Esophagus squamous epithelium (tissue), 5 donors: ENCODE measurements around the gene NR6A1. TPM values are rescaled to one million over a fixed set of nuclear protein-coding genes. Genes with fewer than 3 reads are reported as not detected.
A peak's percentile ranks its signal among the peaks of the same experiment; 100 is the strongest.

Source experiments
- DNase-seq: peaks from one replicate; lab custom pipeline; 2025; lab: John Stamatoyannopoulos, UW
- H3K27ac ChIP-seq, 4 donors: fragments of 200-600 bp; sonication (generic); one replicate each; pipeline ENCODE4 v1.5.1; 2016 to 2019; ENCODE audit warnings: mild to moderate bottlenecking in 1 of 4
- H3K27me3 ChIP-seq, 4 donors: fragments of 200-600 bp; sonication (generic); 1 replicate in 3 of 4; 2 replicates in 1 of 4; pipeline versions ENCODE4 v1.5.1 to v1.6.0; 2017 to 2021; ENCODE audit warnings: antibody characterized with exemption in 1 of 4
- H3K36me3 ChIP-seq, 3 donors: fragments of 200-600 bp; sonication (generic); one replicate each; pipeline ENCODE4 v1.5.1; 2016 to 2019
- H3K4me1 ChIP-seq, 3 donors: fragments of 200-600 bp; sonication (generic); one replicate each; pipeline ENCODE4 v1.5.1; 2017 to 2019
- H3K4me3 ChIP-seq, 4 donors: fragments of 200-600 bp; sonication (generic); 1 replicate in 3 of 4; 2 replicates in 1 of 4; pipeline ENCODE4 v1.5.1; 2016 to 2019; ENCODE audit warnings: mild to moderate bottlenecking in 2 of 4, moderate library complexity in 1 of 4
- H3K9me3 ChIP-seq, 3 donors: fragments of 200-600 bp; sonication (generic); one replicate each; pipeline ENCODE4 v1.5.1; 2016 to 2019
- CTCF ChIP-seq, 6 experiments: fragments of 450-650 bp in 4 of 6; fragments of 200-600 bp in 2 of 6; sonication (generic) in 2 of 6; IDR thresholded peaks; one replicate each; pipeline ENCODE4 v1.5.1; 2016 to 2019; ENCODE audit warnings: antibody characterized with exemption in 6 of 6, mild to moderate bottlenecking in 4 of 6, moderate library complexity in 4 of 6
- POLR2A ChIP-seq, 4 donors: fragments of 450-650 bp; IDR thresholded peaks; one replicate each; pipeline ENCODE4 v1.6.1; 2017; ENCODE audit warnings: antibody characterized with exemption in 4 of 4, mild to moderate bottlenecking in 4 of 4, moderate library complexity in 3 of 4
- WGBS, 2 donors: methylation state at CpG; one replicate each; pipeline ENCODE4 v1.1.5; 2018; 5-methylcytosine and 5-hydroxymethylcytosine counted together
- intact Hi-C: fragments of 100-400 bp; cut with DNase I; formaldehyde crosslinking; loops from one replicate; pipeline ENCODE4 v1.15.0; 2022
- total RNA-seq, 4 donors: library from RNA; depleted of rRNA; stranded (reverse); fragments of >200 nt; gene quantifications; one replicate each; pipeline ENCODE4 v1.1.0, GENCODE V29; 2016
- donor health status: DM: yes; HTN: yes; CAD: no.

Gene NR6A1
- total RNA-seq, 4 donors from 2014 or later: 1.9 to 4.0 (median 2.7) TPM

DNA sequence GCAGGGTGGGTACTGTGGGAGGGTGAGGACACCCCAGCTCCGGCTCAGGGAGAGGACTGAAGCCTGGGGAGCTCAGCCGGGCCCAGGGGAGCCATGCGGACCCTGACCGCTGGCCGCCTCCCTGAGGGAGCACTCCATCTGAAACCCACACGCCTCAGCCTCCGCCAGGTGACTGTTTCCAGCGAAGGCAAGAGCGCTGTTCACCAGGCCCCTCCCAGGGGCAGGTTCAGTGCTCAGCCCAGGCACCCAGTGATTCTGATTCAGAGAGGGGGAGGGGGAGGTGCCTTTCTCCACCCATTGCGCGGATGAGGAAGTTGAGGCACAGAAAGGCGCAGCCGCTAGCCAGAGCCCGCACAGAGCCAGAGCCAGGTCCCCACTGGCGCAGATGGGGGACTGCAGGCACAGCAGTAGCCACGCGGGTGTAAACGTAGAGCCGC lies 293.9 kb downstream of the NR6A1 start:
- intact Hi-C loops: no loop called here
- peaks cover 2 to 90% (median 6%) of the 10 kb centered on the region in 4 donors for H3K27me3 ChIP-seq
- H3K4me1 ChIP-seq: peaks cover 0 to 11% (median 8%) of the 10 kb centered on the region in 3 donors
- TF ChIP-seq POLR2A (IDR thresholded peaks at IDR 0.05): no peak
- no peaks in the 10 kb centered on the region for H3K36me3 ChIP-seq
- peak overlapping the region in 2 of 4 donors; percentile 13 to 28 for H3K4me3 ChIP-seq
- no peaks in the 10 kb centered on the region for H3K9me3 ChIP-seq
- WGBS, 2 donors: no CpG with 5 or more reads among the region's 19 CpGs
- DNase-seq: no peak
- no peak overlapping the region for H3K27ac ChIP-seq

DNA sequence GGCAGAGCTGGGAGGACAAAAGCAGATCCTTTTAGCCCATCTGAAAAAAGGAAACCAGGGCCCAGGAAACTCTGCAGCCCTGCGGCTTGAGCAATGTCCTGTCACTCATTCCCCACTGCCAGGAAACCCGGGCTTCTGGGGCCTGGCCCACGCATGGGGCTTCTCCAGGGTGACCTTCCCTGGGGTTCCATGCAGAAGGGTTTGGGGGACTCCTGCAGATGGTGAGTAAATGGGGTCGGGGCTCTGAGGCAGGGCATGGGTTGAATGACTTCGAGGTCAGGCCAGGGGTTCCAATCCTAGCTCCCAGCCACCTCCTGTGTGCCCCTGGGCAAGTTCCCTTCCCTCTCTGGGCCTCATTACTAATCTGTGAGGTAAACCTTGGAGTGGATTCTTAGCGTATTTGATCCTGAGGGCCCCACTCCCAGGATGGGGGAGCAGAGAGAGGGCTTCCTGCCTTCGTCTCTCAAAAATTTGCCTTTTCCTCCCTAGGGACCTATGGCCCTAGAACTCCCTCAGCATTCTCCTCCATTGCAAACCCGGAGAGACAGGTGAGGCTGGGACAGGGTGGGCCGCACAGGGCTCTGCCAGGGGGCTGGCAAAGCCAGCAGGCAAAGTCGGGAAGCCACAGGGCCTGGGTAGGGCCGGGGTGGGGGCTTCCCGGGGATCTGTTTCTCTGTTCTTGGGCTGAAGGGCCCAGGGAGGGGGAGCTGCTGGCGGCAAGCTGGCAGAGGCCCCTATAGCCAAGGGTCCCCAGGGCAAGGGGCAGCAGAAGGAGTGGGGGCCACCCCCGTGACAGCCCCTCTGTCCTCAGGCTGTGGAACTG lies 295.0 kb downstream of the NR6A1 start:
- H3K36me3 ChIP-seq: no peaks in the 10 kb centered on the region

DNA sequence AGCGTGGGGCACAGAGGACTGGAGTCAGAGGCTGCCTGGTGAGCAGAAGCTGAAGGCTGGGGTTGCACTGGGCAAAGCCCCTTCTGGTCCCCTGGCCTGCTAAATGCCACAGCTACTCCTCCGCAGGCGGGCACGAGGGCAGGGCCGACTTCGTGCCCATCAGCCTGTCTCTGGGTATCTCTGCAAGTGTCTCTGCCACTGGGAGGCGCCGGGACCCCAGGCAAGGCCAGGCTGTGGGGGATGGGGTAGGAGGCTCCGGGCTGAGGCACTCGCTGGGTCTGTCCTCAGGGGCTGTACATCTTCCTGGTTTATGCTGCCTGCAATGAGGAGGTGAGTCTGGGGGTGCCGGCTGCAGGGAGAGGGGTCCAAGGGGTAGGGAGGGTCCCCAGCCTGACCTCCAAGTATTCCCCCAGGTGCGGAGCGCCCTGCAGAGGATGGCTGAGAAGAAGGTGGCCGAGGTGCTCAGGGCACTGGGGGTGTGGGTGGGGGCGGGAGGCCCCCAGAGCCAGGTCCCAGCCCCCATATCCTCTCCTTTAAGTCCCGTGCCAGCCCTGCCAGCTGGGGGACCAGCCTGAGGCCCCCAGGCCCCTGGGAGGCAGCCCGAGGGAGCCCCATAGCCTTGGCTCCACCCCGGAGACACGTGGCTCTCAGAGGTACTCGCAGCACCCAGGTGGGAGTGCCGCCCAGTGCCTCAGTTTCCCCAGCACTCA lies 295.8 kb downstream of the NR6A1 start:
- DNase-seq: no peak
- peaks cover 0 to 11% (median 8%) of the 10 kb centered on the region in 3 donors for H3K4me1 ChIP-seq
- H3K36me3 ChIP-seq: no peaks in the 10 kb centered on the region
- TF ChIP-seq CTCF (IDR thresholded peaks at IDR 0.05) (no peak), POLR2A (IDR thresholded peaks at IDR 0.05) (no peak)
- peaks cover 2 to 88% (median 6%) of the 10 kb centered on the region in 4 donors for H3K27me3 ChIP-seq
- intact Hi-C loops: no loop called here
- no peak overlapping the region for H3K27ac ChIP-seq
- H3K4me3 ChIP-seq: no peak overlapping the region
- 50 to 60% methylated on average over 1 of the region's 21 CpGs for WGBS, 2 donors
- H3K9me3 ChIP-seq: no peaks in the 10 kb centered on the region

More for the DNA sequence above, 295.0 kb downstream of the NR6A1 start:
- no peaks in the 10 kb centered on the region for H3K9me3 ChIP-seq
- intact Hi-C loops: no loop called here
- peaks cover 0 to 11% (median 8%) of the 10 kb centered on the region in 3 donors for H3K4me1 ChIP-seq
- no peak for DNase-seq
- WGBS, 2 donors: 47 to 49% methylated on average over 4 to 6 of the region's 14 CpGs
- H3K4me3 ChIP-seq: no peak overlapping the region
- H3K27me3 ChIP-seq: peaks cover 2 to 88% (median 6%) of the 10 kb centered on the region in 4 donors
- H3K27ac ChIP-seq: no peak overlapping the region
- TF ChIP-seq CTCF (IDR thresholded peaks at IDR 0.05) (no peak), POLR2A (IDR thresholded peaks at IDR 0.05) (no peak)

DNA sequence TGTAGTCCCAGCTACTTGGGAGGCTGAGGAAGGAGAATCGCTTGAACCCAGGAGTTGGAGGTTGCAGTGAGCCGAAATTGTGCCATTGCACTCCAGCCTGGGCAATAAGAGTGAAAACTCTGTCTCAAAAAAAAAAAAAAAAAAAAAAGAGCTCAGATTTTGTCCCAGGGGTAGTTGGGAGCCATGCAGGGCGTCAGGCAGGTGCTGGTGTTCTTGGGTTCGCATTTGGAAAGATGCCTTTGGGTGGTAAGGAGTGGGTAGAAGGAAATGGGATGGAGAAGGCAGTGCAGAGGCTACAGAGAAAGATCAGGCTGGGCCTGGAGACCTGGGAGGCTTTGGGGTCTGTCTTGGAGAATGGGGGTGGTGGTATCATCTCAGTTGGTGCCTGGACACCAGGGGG lies 297.0 kb downstream of the NR6A1 start:
- 54 to 71% methylated on average over 4 of the region's 4 CpGs for WGBS, 2 donors
- peaks cover 2 to 88% (median 6%) of the 10 kb centered on the region in 4 donors for H3K27me3 ChIP-seq
- peaks cover 0 to 11% (median 8%) of the 10 kb centered on the region in 3 donors for H3K4me1 ChIP-seq
- TF ChIP-seq CTCF (IDR thresholded peaks at IDR 0.05) (no peak), POLR2A (IDR thresholded peaks at IDR 0.05) (no peak)
- H3K9me3 ChIP-seq: no peaks in the 10 kb centered on the region
- H3K36me3 ChIP-seq: no peaks in the 10 kb centered on the region
- DNase-seq: no peak
- no peak overlapping the region for H3K4me3 ChIP-seq
- H3K27ac ChIP-seq: no peak overlapping the region
- intact Hi-C loops: no loop called here

DNA sequence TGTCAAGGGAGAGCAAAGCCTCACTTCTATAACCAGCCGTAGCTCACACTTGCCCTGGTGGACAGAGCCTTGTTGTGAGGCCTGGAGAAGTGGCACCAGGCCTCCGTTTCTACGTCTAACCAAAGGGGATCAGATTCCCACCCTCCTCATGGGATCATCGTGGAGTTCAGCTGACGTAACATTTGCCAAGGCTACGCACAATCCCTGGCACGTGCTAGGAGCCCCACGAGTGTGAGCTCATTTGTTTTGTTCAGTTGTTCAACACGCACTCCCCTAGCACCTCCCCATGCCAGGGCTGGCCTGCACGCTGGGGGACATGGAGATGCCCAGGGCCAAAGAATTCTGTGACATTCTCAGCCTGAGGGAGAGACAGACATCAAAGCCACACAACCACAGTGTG lies 297.8 kb downstream of the NR6A1 start:
- 60 to 62% methylated on average over 7 to 10 of the region's 10 CpGs for WGBS, 2 donors
- TF ChIP-seq CTCF (IDR thresholded peaks at IDR 0.05): no peak
- no peak for TF ChIP-seq POLR2A (IDR thresholded peaks at IDR 0.05)
- no peaks in the 10 kb centered on the region for H3K9me3 ChIP-seq

More for the DNA sequence above, 297.8 kb downstream of the NR6A1 start:
- H3K27ac ChIP-seq: no peak overlapping the region
- no peak overlapping the region for H3K4me3 ChIP-seq
- H3K27me3 ChIP-seq: peaks cover 2 to 83% (median 5%) of the 10 kb centered on the region in 4 donors
- DNase-seq: no peak
- no peaks in the 10 kb centered on the region for H3K36me3 ChIP-seq
- peaks cover 0 to 11% (median 8%) of the 10 kb centered on the region in 3 donors for H3K4me1 ChIP-seq
- intact Hi-C loops: no loop called here
